HEK293 (cell line): Measurements from ENCODE around the gene HOXB7.

Experiments
- ELK4 ChIP-seq: IDR thresholded peaks from 2 replicates; pipeline ENCODE4 v1.6.1; 2011; ENCODE audit warnings: mild to moderate bottlenecking, low read depth, low read length, borderline replicate concordance
- KLF8 ChIP-seq: fragments of 450-650 bp; formaldehyde crosslinking; IDR thresholded peaks from 2 replicates; pipeline ENCODE4 v1.5.1; 2016; ENCODE audit warnings: missing biosample characterization, missing genetic modification characterization
- SCRT1 ChIP-seq: fragments of 450-650 bp; formaldehyde crosslinking; IDR thresholded peaks from 2 replicates; pipeline ENCODE4 v1.5.1; 2016; ENCODE audit warnings: missing biosample characterization, missing genetic modification characterization, borderline replicate concordance
- SP7 ChIP-seq: fragments of 450-650 bp; formaldehyde crosslinking; IDR thresholded peaks from 2 replicates; pipeline ENCODE4 v1.5.1; 2016; ENCODE audit warnings: missing biosample characterization, missing genetic modification characterization
- TCF7L2 ChIP-seq: IDR thresholded peaks from 2 replicates; pipeline ENCODE4 v1.6.1; 2011; ENCODE audit warnings: low read depth, mild to moderate bottlenecking, inconsistent platforms, low read length, moderate library complexity, borderline replicate concordance
- ZBTB7A ChIP-seq: fragments of 450-650 bp; formaldehyde crosslinking; IDR thresholded peaks from 2 replicates; pipeline ENCODE4 v1.5.1; 2016; ENCODE audit warnings: low read depth, missing biosample characterization, missing genetic modification characterization
- ZFP3 ChIP-seq: fragments of 450-650 bp; formaldehyde crosslinking; IDR thresholded peaks from 2 replicates; pipeline ENCODE4 v1.5.1; 2016; ENCODE audit warnings: low read depth, missing biosample characterization, missing genetic modification characterization
- ZFP69B ChIP-seq: fragments of 450-650 bp; formaldehyde crosslinking; IDR thresholded peaks from 2 replicates; pipeline ENCODE4 v1.5.1; 2016; ENCODE audit warnings: missing biosample characterization, missing genetic modification characterization
- ZNF132 ChIP-seq: fragments of 450-650 bp; formaldehyde crosslinking; IDR thresholded peaks from 2 replicates; pipeline ENCODE4 v1.5.1; 2017; ENCODE audit warnings: missing biosample characterization, missing genetic modification characterization, borderline replicate concordance
- ZNF174 ChIP-seq: fragments of 450-650 bp; formaldehyde crosslinking; IDR thresholded peaks from 2 replicates; pipeline ENCODE4 v1.5.0; 2017; ENCODE audit warnings: missing biosample characterization, mild to moderate bottlenecking, missing genetic modification characterization
- ZNF223 ChIP-seq: fragments of 450-650 bp; formaldehyde crosslinking; IDR thresholded peaks from 2 replicates; pipeline ENCODE4 v1.5.1; 2016; ENCODE audit warnings: missing biosample characterization, missing genetic modification characterization
- ZNF274 ChIP-seq, 2 experiments: fragments of 200-500 bp in 1 of 2; fragments of 450-650 bp in 1 of 2; sonication (Bioruptor generic) in 1 of 2; formaldehyde crosslinking in 1 of 2; IDR thresholded peaks; 2 replicates each; pipeline versions ENCODE4 v1.5.1 to v1.6.1; 2014 to 2016; ENCODE audit warnings: borderline replicate concordance in 1 of 2, inconsistent platforms in 1 of 2, low read length in 1 of 2, missing biosample characterization in 1 of 2, missing genetic modification characterization in 1 of 2
- ZNF280D ChIP-seq: fragments of 450-650 bp; formaldehyde crosslinking; IDR thresholded peaks from 2 replicates; pipeline ENCODE4 v1.5.1; 2016; ENCODE audit warnings: missing biosample characterization, missing genetic modification characterization
- ZNF366 ChIP-seq: fragments of 450-650 bp; formaldehyde crosslinking; conservative IDR thresholded peaks from 2 replicates; pipeline ENCODE4 v1.5.1; 2016; ENCODE audit warnings: missing biosample characterization, missing genetic modification characterization
- ZNF449 ChIP-seq: fragments of 450-650 bp; formaldehyde crosslinking; IDR thresholded peaks from 2 replicates; pipeline ENCODE4 v1.5.1; 2017; ENCODE audit warnings: missing biosample characterization, mild to moderate bottlenecking, missing genetic modification characterization, moderate library complexity
- ZNF555 ChIP-seq: fragments of 450-650 bp; formaldehyde crosslinking; conservative IDR thresholded peaks from 2 replicates; pipeline ENCODE4 v1.5.1; 2017; ENCODE audit warnings: missing biosample characterization, mild to moderate bottlenecking, missing genetic modification characterization, inconsistent platforms
- ZNF571 ChIP-seq: fragments of 450-650 bp; formaldehyde crosslinking; IDR thresholded peaks from 2 replicates; pipeline ENCODE4 v1.5.0; 2017; ENCODE audit warnings: missing biosample characterization, missing genetic modification characterization
- ZNF629 ChIP-seq: fragments of 450-650 bp; formaldehyde crosslinking; IDR thresholded peaks from 2 replicates; pipeline ENCODE4 v1.5.1; 2017; ENCODE audit warnings: missing biosample characterization, missing genetic modification characterization
- ZNF654 ChIP-seq: fragments of 450-650 bp; formaldehyde crosslinking; IDR thresholded peaks from 2 replicates; pipeline ENCODE4 v1.5.1; 2016; ENCODE audit warnings: low read depth, missing biosample characterization, missing genetic modification characterization
- ZNF664 ChIP-seq: fragments of 450-650 bp; formaldehyde crosslinking; IDR thresholded peaks from 2 replicates; pipeline ENCODE4 v1.5.1; 2016; ENCODE audit warnings: missing biosample characterization, missing genetic modification characterization
- ZNF701 ChIP-seq: fragments of 450-650 bp; formaldehyde crosslinking; IDR thresholded peaks from 2 replicates; pipeline ENCODE4 v1.5.1; 2016; ENCODE audit warnings: missing biosample characterization, missing genetic modification characterization
- ZNF785 ChIP-seq: fragments of 450-650 bp; formaldehyde crosslinking; IDR thresholded peaks from 2 replicates; pipeline ENCODE4 v1.5.1; 2016; ENCODE audit warnings: missing biosample characterization, missing genetic modification characterization
- ZSCAN4 ChIP-seq: fragments of 450-650 bp; formaldehyde crosslinking; IDR thresholded peaks from 2 replicates; pipeline ENCODE4 v1.5.1; 2017; ENCODE audit warnings: missing biosample characterization, missing genetic modification characterization
- TF ChIP-seq, protein P1 (sequence below): fragments of 450-650 bp; formaldehyde crosslinking; IDR thresholded peaks from 2 replicates; pipeline ENCODE4 v1.5.1; 2016; ENCODE audit warnings: missing biosample characterization, missing genetic modification characterization
- TF ChIP-seq, protein P2 (sequence below): fragments of 450-650 bp; IDR thresholded peaks from 2 replicates; pipeline ENCODE4 v1.5.1; 2018; ENCODE audit warnings: missing biosample characterization, mild to moderate bottlenecking, missing genetic modification characterization

HOXB7 gene

DNA sequence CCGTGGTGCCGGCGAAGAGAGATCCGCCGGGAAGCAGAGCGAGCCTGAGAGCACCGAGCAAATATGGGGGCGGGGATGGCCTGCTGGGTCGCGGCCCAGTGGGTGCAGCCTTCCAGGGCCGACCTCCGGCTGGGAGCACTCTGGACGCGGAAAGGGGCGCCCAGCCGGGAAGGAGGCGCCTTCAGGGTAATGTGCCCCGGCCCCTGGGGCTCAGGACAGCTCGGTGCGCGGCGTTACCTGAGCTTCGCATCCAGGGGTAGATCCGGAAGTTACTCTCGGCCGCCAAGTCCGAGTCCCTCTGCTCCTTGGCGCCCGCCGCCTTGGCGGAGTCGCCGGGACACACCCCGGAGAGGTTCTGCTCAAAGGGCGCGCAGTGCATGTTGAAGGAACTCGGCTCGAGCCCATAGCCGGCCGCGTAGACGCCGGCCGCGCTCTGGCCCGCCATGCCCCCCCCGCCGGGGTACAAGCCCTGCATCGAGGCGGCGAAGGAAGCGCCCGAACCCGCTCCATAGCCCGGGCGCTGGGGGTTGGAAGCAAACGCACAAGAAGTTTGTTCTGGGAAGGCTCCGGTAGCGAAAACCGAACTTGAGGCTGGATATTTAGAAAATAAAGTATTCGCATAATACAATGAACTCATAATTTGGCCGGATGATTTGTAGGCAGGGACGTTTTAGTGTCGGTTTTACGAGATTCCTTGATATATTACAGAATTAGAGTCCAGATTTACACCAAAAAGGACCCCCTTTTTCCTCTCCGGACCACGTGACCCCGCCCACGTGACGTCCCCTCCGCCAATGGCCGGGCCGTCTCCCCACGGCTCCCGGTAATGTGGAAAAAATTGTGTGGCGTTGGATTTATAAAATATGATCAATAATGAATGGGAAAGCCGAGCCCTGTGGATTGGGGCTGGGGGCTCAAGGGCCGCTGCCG, at the start of gene HOXB7 (continued):
- no peak for TF ChIP-seq ZNF132 (tag by site-specific recombination)
- TF ChIP-seq ZNF701 (tag by site-specific recombination) = no peak
- TF ChIP-seq, protein P1, sequence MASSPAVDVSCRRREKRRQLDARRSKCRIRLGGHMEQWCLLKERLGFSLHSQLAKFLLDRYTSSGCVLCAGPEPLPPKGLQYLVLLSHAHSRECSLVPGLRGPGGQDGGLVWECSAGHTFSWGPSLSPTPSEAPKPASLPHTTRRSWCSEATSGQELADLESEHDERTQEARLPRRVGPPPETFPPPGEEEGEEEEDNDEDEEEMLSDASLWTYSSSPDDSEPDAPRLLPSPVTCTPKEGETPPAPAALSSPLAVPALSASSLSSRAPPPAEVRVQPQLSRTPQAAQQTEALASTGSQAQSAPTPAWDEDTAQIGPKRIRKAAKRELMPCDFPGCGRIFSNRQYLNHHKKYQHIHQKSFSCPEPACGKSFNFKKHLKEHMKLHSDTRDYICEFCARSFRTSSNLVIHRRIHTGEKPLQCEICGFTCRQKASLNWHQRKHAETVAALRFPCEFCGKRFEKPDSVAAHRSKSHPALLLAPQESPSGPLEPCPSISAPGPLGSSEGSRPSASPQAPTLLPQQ (tag by site-specific recombination) = no peak
- no peak for TF ChIP-seq ZNF555 (tag by site-specific recombination)
- no peak for TF ChIP-seq ZNF274 (IDR thresholded peaks at IDR 0.05; ENCODE audit: low read length)
- no peak for TF ChIP-seq ZNF274 (tag by site-specific recombination; IDR thresholded peaks at IDR 0.05; ENCODE audit: borderline replicate concordance)
- TF ChIP-seq SP7 (tag by site-specific recombination) = 0 out of 2 replicates have a peak, but pooled peaks have one; percentile 20
- TF ChIP-seq KLF8 (tag by site-specific recombination) = peak; percentile 89; the same call in 1 of the 2 replicates
- no peak for TF ChIP-seq ZFP3 (tag by site-specific recombination)
- no peak; the same call in 1 of the 2 replicates for TF ChIP-seq ZNF366 (tag by site-specific recombination)
- no peak for TF ChIP-seq SCRT1 (tag by site-specific recombination)
- TF ChIP-seq ZSCAN4 (tag by site-specific recombination) = 0 out of 2 replicates have a peak, but pooled peaks have one; percentile 20
- no peak for TF ChIP-seq ZNF174 (tag by site-specific recombination)
- no peak for TF ChIP-seq ZNF785 (tag by site-specific recombination)
- no peak for TF ChIP-seq ZNF654 (tag by site-specific recombination)
- no peak for TF ChIP-seq ZNF571 (tag by site-specific recombination)
- TF ChIP-seq, protein P2, sequence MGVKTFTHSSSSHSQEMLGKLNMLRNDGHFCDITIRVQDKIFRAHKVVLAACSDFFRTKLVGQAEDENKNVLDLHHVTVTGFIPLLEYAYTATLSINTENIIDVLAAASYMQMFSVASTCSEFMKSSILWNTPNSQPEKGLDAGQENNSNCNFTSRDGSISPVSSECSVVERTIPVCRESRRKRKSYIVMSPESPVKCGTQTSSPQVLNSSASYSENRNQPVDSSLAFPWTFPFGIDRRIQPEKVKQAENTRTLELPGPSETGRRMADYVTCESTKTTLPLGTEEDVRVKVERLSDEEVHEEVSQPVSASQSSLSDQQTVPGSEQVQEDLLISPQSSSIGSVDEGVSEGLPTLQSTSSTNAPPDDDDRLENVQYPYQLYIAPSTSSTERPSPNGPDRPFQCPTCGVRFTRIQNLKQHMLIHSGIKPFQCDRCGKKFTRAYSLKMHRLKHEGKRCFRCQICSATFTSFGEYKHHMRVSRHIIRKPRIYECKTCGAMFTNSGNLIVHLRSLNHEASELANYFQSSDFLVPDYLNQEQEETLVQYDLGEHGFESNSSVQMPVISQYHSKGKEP (tag by site-specific recombination) = no peak
- peak; percentile 82 for TF ChIP-seq ZNF449 (tag by site-specific recombination)
- no peak for TF ChIP-seq ZFP69B (tag by site-specific recombination)
- TF ChIP-seq ZNF223 = no peak
- no peak for TF ChIP-seq ELK4
- TF ChIP-seq ZBTB7A (tag by site-specific recombination) = no peak
- peak; percentile 41; the same call in 1 of the 2 replicates for TF ChIP-seq ZNF629 (tag by site-specific recombination)
- no peak for TF ChIP-seq ZNF664 (tag by site-specific recombination)
- 0 out of 2 replicates have a peak, but pooled peaks have one; percentile 14 for TF ChIP-seq TCF7L2
- no peak for TF ChIP-seq ZNF280D (tag by site-specific recombination)
